PFSK-1 (cell line): ENCODE data around the gene CEP41.

Experiments used
- FOXP2 ChIP-seq: optimal IDR thresholded peaks from 2 replicates; pipeline ENCODE3; 2011; ENCODE audit warnings: borderline replicate concordance, control low read depth, inconsistent platforms; ENCODE audit not compliant: insufficient read depth; ENCODE audit errors: extremely low read length, extremely low read depth
- SIN3A ChIP-seq: IDR thresholded peaks from 2 replicates; pipeline ENCODE4 v1.6.1; 2012; ENCODE audit warnings: mild to moderate bottlenecking, low read length, moderate library complexity, borderline replicate concordance; ENCODE audit not compliant: insufficient read depth

DNA sequence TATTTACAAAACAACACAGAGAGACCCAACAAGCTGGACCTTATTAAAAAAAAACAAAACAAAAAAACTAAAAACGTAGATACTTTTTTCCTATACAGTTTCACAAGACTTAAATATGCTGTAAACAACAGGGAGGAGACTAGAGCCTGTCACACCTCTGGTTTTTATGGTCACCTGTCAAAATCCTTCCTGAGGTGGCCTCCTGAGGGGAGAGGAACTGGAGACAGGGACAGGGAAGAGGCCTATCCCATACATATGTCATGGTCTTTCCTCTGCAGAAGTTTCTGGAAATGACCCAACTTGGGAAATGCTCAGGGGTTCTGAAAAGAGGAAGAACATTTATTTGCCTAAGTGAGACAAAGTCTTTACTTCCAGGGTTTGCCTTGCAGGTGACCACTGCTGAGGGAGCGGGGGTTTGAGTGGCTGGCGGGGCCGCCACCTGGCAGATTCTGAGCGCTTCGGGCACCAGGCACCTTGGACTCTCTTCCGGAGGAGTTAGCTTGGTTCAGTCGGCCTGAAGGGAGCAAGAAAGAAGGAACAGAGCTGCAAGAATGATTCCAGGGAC lies 42.2 kb downstream of the CEP41 start:
- TF ChIP-seq SIN3A (no peak), FOXP2 (no peak)
